ENCODE data around the gene COL9A3. TPM values are rescaled to one million over a fixed set of nuclear protein-coding genes. Genes with fewer than 3 reads are reported as not detected.

Gene COL9A3
- total RNA-seq, 1 donor from 2014 or later, result 78.7 TPM

GRCh38 chr20:62860391-62860923, 43.6 kb downstream of the COL9A3 start:
- Mint-ChIP-seq H3K27me3 (ENCODE audit: unreplicated experiment) (peaks cover 7% of the 10 kb centered on the region), H3K36me3 (ENCODE audit: unreplicated experiment) (peaks cover 11% of the 10 kb centered on the region)

GRCh38 chr20:62860924-62861691, 44.3 kb downstream of the COL9A3 start:
- Mint-ChIP-seq H3K27me3 (ENCODE audit: unreplicated experiment) (peaks cover 7% of the 10 kb centered on the region), H3K4me1 (ENCODE audit: low read depth, unreplicated experiment) (peaks cover 17% of the 10 kb centered on the region), H3K9me3 (ENCODE audit: unreplicated experiment) (peaks cover 14% of the 10 kb centered on the region), H3K4me3 (ENCODE audit: unreplicated experiment) (no peak overlapping the region), H3K27ac (ENCODE audit: unreplicated experiment) (no peak overlapping the region), H3K36me3 (ENCODE audit: unreplicated experiment) (peaks cover 11% of the 10 kb centered on the region)
- peak; percentile 53 for DNase-seq
- no peak for TF ChIP-seq CTCF (IDR thresholded peaks at IDR 0.05; ENCODE audit: partially characterized antibody, unreplicated experiment)

More at GRCh38 chr20:62860391-62860923, 43.6 kb downstream of the COL9A3 start:
- no peak for DNase-seq
- TF ChIP-seq CTCF (IDR thresholded peaks at IDR 0.05; ENCODE audit: partially characterized antibody, unreplicated experiment), result no peak
- H3K27ac Mint-ChIP-seq (ENCODE audit: unreplicated experiment), result no peak overlapping the region
- H3K4me1 Mint-ChIP-seq (ENCODE audit: low read depth, unreplicated experiment), result peaks cover 17% of the 10 kb centered on the region
- peak overlapping the region; percentile 87 for H3K4me3 Mint-ChIP-seq (ENCODE audit: unreplicated experiment)
- peaks cover 14% of the 10 kb centered on the region for H3K9me3 Mint-ChIP-seq (ENCODE audit: unreplicated experiment)

- peaks cover 7% of the 10 kb centered on the region for H3K27me3 Mint-ChIP-seq (ENCODE audit: unreplicated experiment)
- TF ChIP-seq CTCF (IDR thresholded peaks at IDR 0.05; ENCODE audit: partially characterized antibody, unreplicated experiment), result no peak
- peaks cover 14% of the 10 kb centered on the region for H3K9me3 Mint-ChIP-seq (ENCODE audit: unreplicated experiment)
- peaks cover 17% of the 10 kb centered on the region for H3K4me1 Mint-ChIP-seq (ENCODE audit: low read depth, unreplicated experiment)
- DNase-seq, result peak; percentile 94
- H3K36me3 Mint-ChIP-seq (ENCODE audit: unreplicated experiment), result peaks cover 11% of the 10 kb centered on the region
- H3K27ac Mint-ChIP-seq (ENCODE audit: unreplicated experiment), result peak within 1 kb of the TSS; percentile 78
- peak within 1 kb of the TSS; percentile 87 for H3K4me3 Mint-ChIP-seq (ENCODE audit: unreplicated experiment)
Measured at GRCh38 chr20:62861726-62862336, 45.0 kb downstream of the COL9A3 start, which contains the start of gene TCFL5. TSS of gene TCFL5 (minus strand) at chr20:62861822. CDS start at chr20:62861670, 152 bp downstream.

- H3K4me1 Mint-ChIP-seq (ENCODE audit: low read depth, unreplicated experiment), result peaks cover 10% of the 10 kb centered on the region
Measured at GRCh38 chr20:62864207-62864606, 47.4 kb downstream of the COL9A3 start.

More at GRCh38 chr20:62864207-62864606, 47.4 kb downstream of the COL9A3 start:
- Mint-ChIP-seq H3K9me3 (ENCODE audit: unreplicated experiment) (peaks cover 14% of the 10 kb centered on the region), H3K27me3 (ENCODE audit: unreplicated experiment) (peaks cover 9% of the 10 kb centered on the region), H3K4me3 (ENCODE audit: unreplicated experiment) (no peak overlapping the region), H3K27ac (ENCODE audit: unreplicated experiment) (no peak overlapping the region), H3K36me3 (ENCODE audit: unreplicated experiment) (peaks cover 5% of the 10 kb centered on the region)
- DNase-seq, result no peak
- no peak for TF ChIP-seq CTCF (IDR thresholded peaks at IDR 0.05; ENCODE audit: partially characterized antibody, unreplicated experiment)
